Measurements from ENCODE around the gene SRD5A2.
"Not testable (repeated sequence)": the region's sequence is repeated elsewhere in the genome, so short reads cannot be mapped to it uniquely, and the experiment has no call there.

SRD5A2 gene

DNA sequence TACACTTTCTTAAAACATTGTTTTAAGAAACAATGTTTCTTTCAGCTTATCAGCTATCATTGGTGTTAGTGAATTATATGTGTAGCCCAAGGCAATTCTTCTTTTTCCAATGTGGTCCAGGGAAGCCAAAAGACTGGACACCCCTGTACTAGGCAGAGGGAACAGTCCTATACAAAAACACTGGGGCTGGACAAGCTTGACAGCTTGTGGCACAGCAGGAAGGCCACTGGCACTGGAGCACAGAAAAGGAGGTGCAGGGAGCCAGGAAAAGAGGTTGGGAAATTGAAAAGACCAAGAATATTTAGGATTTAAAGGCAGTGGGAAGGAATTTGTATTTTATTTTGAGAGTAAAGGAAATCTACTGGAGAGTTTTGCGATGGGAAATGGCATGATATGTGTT lies 47.7 kb downstream of the SRD5A2 start:
- DNase-seq (ENCODE audit: low spot score), result no peak

DNA sequence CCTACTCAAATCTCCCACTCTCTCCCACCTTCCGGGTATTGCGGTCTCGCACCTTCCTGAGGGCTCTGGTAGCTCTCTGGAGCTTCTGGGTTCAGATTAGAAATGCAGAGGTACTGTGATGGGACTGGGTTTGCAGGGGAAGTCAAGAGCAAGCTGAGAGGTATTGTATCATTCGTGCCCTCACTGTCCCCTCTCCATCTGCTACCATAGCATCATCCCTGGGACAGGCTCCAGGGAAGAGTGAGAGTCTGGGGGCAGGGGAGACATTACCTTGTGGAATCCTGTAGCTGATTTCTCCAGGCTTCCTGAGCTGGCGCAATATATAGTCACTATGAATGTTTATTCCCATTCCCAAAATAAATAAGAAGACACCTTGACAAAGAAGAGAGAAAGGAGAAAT lies 49.6 kb downstream of the SRD5A2 start:
- no peak for DNase-seq (ENCODE audit: low spot score)

DNA sequence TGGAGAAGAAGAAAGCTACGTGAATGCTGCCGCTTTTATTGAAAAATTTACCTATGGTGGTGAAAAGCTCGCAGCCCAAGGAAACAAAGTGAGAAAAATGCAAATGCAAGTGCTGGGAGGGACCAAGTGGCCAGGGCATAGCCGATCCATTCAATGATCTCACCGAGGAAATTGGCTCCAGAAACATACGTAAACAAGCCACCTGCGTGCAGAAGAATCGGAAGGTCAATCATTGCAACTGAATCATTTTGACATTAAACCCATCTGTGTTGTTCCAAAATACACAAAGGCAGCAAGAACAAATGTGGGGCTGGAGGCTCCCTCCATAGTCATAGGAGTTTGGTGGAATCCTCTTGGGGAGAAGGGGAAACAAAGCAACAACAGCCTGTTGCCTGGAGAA lies 51.5 kb downstream of the SRD5A2 start:
- DNase-seq (ENCODE audit: low spot score), result no peak

DNA sequence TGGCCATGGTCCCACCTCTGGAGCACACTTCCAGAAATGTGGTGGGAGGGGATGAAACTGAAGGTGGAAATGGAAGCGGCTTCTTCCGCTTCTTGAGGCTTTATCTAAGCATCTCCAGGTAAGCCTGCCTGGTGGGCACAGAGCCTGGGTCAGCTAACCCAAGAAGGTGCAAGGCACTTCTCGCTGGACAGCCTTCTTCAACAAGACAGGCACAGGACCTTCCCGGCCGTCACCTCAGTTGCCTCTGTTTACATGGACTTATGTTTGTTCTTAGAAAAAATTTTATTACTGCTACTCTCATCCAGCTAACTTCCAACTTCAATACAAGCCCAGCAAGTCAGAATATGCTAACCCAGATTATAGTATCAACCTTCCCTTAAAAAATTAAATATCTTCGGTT lies 51.9 kb downstream of the SRD5A2 start:
- no peak for DNase-seq (ENCODE audit: low spot score)

DNA sequence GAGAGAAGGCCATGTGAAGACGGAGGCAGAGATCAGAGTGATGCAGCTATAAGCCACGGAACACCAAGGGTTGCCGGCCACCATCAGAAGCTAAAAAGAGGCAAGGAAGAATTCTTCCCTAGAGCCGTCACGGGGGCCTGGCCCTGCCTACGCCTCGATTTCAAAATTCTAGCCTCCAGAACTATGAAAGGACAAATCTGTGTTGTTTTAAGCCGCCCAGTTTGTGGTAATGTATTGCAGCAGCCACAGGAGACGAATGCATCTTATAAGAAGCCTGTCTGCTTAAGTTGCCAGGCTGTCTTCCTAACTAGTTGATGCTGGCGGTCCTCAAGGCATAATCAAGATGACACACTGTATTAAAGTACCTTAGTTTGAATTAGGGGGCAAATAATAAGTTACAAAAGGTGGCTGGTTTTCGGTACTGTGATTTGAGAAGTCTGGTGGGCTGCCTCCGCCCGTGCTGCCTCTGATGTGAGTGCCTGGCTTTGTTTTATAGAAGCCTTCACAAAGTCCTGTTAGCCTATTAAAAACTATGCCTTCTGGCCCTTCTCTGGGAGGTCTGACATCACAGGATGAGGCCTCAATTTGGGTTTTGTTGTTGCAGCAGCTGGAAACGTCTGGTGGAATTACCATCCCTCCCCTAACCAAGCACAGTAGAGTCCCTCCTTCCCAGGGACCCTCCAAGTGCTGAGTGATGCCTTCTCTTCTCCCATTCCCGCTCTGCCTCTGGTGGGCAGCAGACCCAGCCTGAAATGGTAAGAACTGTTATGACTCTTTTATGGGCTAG lies 53.6 kb downstream of the SRD5A2 start:
- no peak for DNase-seq (ENCODE audit: low spot score)

DNA sequence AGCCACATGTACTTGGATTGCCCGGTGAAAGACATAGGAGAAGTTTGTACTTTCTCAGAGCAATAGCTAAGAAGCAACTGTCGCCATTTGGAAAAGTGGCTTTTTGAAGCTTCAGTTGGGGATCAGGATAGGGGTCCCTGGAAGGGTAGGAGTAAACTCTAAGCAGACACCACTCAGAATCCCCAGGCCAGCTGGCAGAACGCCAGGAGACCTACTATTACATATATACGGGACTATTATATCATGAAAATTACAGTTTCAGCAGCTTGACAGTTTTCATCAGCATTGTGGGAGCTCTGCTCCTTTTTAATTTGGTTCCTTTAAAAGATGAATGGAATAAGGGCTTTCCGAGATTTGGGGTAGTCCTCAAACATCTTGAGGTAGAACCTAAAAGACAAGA lies 54.9 kb downstream of the SRD5A2 start:
- DNase-seq (ENCODE audit: low spot score), result no peak

DNA sequence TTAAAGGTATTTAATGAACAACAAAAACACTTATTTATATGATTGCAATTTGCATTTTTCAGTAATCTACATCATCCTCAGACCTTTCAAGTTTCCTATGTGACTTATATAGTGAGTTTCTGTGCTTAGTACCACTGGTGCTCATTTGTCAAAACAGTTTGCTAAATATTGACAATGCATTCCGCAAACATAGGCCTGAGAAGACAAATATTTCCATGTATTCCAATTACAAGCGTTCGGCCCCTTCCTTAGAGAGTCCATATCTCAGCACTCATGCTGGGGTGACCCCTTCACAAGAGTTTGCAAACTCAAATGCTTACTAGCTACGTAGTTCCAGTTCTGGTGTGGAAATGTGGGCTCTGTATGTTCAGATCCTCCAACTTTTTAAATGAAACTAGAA lies 56.1 kb downstream of the SRD5A2 start:
- no peak for DNase-seq (ENCODE audit: low spot score)

DNA sequence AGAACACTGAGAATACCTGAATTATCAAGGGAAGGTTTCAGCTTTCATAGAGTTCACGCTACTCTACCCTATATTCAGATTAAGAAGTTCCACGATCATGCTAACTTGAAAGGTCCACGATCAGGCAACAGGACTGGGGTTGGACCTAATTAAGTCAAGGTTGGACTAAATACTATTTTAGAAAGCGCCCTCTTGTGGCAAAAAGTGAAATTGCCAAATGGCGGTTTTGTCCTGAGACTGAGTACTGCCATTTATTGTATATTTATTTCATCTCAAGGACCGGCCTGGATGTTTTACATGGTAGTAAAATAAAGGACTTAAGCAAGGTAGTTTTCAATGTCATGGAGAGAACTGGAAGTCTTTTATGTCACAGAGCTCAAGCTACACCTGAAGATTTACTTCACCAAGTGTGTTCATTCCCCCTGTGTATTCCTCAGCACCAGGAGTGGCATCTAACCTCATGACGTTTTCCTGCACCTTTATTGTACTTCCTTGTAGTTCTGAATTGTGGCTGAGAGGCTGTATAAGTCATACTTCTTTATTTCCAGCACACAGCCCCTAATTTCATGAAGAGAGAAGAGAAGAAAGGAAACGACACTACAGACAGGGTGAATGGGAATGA lies 56.8 kb downstream of the SRD5A2 start:
- DNase-seq (ENCODE audit: low spot score), result peak; percentile 53

DNA sequence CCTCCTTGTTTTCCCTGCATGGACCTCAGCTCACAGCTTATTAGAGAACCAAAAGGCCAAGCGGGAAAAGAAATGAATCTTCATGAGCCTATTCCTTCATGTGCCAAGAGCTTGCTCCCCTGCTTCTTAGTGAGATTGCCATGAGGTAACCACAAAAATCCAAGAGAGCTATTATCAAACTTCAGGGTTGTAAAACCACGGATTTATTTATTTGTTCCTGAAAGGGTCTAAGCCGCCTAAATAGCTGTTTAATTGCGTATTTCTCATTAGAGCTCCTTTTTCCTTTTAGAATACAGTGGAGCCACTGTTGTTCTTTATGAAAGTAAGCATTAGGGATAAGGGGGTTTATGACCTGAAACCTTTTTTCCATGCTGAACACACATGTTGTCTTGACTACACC lies 58.0 kb downstream of the SRD5A2 start:
- DNase-seq (ENCODE audit: low spot score), result no peak

DNA sequence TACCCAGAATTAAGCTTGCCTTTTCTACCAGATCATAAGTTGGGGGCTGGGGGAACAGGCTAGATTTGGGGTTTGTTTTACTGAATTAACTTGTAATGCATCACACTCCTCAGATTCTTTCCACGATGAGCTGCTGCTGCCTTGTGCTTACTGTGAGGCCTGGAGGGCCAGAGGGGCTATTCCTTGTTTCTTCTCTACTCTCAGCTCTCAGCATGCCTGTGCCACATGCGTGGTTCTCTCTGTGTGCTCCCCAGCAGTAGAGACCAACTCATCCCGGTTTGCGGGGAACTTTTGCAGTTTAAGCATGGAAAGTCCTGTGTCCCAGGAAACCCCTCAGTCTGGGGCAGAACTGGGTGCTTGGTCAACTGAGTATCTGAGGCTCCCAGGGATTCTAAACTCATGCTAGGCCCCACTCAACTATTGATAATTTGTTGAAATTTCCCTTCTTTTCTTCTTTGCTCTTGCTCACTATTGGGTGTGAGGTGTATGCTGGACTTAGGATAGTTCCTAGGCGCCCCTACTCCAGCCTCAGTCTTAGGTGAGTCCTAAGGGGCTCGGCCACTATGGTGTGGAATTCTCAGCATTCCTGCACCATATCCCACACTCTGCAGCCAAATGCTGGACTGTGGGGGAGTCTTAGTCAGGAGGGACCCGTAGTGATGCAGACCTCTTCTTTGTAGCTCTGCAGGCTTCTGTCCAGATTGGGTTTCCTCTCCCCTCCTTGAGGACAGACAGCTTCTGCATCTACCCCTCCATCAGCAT lies 63.1 kb downstream of the SRD5A2 start:
- no peak for DNase-seq (ENCODE audit: low spot score)

DNA sequence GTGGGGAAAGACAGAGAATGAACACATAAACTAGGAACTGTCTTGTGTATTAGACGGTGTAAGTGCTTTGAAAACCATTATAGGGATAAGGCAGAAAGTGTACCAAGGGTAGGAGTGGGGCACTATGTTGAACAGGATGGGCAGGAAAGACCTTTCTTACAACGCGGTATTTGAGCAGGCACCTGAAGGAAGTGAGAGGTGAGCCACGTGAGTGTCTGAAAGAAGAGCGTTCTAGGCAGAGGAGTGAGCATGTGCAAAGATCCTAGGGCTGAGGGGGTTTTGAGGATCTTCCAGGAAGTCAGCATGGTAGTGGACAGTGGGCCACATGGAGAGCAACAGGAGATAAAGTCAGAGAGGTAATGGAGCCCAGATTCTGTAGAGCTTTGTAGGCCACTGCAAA lies 65.2 kb downstream of the SRD5A2 start:
- no peak for DNase-seq (ENCODE audit: low spot score)

DNA sequence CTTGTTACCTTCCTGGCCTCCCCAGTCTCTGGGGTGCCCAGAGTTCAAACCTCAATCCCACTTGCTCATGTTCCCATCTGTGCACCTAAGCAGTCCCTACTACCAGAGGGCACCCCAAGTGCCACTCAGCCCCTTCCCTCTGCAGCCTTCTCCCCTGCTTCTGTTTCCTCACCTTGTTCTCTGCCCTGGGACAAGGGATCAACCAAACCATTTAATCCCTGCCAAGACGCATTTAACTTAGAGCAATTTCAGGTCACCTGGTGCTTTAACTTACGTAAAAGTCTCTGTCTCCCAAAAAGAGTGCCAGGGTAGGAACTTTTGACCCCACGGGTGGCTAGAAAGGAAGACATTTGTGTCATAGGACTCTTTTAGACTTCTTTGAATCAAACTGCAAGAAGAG lies 67.2 kb downstream of the SRD5A2 start:
- no peak for DNase-seq (ENCODE audit: low spot score)

DNA sequence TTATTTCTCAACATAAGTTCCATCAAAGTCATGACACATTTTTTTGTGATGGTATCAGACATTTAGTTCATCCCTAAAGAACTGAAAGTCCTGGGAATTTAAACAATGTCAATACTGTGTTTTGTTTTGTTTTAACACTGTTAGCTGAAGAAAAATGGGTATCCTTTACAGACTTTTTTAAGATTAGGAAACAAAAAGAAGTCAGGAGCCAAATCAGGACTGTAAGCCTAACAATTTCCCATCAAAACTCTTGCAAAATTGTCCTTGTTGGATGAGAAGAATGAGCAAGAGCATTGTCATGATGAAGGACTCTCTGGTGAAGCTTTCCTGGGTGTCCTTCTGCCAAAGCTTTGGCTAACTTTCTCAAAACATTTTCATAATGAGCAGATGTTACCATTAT lies 69.4 kb downstream of the SRD5A2 start:
- DNase-seq (ENCODE audit: low spot score), result no peak

DNA sequence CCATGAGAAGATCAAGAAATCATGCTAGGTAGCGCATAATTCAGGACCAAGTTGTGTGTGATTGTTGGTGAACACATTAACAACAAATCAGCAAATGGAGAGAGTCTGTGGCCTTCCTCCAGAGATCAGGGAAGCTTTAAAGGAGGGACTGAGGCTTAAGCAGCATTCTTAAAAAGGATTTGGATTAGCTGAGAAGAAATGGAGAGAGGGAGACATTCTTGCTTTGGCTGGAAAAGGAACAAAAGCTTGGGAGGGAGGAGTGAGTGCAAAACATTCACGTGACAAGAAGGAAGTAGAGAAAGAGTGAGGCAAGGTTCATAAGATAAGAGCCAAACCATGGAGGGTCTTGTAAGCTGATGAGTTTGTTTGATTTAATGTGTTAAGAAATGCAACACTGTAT lies 75.6 kb downstream of the SRD5A2 start:
- DNase-seq (ENCODE audit: low spot score), result no peak

DNA sequence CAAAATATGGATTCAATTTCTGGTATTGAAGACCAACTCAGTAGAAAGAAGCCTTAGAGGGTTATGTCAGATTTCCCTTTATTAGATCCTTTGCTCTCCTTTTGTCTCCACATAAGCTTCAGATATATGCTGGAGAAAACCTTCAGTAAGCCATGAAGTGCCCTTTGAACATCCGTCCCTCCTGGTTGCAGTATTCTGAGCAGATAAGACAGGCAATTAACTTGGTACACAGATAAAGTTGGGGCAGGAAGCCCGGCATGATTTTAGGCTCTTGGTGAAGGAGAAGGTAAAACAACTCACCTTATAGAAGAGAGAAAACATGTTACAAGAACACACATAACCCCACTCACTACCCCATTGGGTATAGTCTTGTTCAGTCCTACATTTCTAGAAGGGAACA lies 76.4 kb downstream of the SRD5A2 start:
- DNase-seq (ENCODE audit: low spot score), result no peak

DNA sequence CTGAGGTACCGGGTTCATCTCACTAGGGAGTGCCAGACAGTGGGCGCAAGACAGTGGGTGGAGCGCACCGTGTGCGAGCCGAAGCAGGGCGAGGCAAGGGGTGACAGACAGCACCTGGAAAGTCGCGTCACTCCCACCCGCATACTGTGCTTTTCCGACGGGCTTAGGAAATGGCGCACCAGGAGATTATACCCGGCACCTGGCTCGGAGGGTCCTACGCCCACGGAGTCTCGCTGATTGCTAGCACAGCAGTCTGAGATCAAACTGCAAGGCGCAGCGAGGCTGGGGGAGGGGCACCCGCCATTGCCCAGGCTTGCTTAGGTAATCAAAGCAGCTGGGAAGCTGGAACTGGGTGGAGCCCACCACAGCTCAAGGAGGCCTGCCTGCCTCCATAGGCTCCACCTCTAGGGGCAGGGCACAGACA lies 84.3 kb downstream of the SRD5A2 start:
- DNase-seq (ENCODE audit: low spot score), result peak; percentile 41

DNA sequence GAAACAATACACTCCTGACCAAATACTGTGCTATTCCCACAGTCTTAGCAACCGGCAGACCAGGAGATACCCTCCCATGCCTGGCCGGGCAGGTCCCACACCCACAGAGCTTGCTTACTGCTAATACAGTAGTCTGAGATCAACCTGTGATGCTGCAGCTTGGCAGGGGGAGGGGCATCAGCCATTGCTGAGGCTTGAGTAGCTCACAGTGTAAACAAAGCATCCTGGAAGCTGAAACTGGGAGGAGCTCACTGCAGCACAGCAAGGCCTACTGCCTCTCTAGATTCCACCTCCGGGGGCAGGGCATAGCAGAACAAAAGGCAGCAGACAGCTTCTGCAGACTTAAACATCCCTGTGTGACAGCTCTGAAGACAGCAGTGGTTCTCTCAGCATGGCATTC lies 91.4 kb downstream of the SRD5A2 start:
- DNase-seq (ENCODE audit: low spot score), result not testable (repeated sequence)

DNA sequence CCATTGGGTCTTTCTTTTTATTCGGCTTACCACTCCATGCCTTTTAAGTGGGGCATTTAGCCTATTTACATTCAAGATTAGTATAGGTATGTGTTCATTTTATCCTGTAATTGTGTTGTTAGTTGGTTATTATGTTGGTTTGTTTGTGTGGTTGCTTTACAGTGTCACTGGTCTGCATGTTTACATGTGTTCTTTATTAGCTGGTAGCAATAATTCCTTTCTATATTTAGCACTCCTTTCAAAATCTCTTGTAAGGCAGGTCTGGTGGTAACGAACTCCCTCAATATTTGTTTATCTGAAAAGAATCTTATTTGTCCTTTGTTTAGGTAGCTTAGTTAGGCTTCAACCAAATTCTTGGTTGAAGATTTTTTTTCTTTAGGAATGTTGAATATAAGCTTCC lies 97.5 kb downstream of the SRD5A2 start:
- no peak for DNase-seq (ENCODE audit: low spot score)

DNA sequence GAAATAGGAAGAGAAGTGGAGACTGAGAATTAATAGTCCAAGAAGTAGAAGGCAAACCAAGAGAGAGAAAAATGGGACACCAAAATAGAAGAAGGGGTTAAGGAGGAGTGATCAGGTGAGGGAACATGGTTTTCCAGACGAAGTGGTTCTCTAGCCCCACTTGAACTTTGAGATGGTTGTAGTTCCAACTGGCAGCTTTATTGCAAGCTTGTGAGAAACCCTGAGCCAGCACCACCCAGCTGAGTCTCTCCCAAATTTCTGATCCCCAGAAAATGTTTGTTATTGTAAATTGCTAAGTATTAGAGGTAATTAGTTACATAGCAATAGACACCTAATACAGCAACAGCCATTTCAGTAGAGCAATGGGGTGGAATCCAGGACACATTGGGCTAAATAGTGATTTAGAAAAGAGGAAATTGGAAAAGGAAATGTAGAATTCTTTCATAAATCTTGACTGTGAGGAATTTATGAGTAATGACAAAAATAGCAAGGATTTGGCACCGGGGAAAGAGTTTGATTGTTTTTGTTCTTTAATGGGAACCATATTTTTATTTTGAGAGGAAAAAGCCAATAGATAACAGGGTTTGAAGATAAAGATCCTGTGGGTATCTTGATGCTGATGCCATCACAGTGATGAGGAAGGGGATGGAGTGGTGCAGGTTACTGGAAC lies 104.1 kb downstream of the SRD5A2 start:
- DNase-seq (ENCODE audit: low spot score), result no peak

DNA sequence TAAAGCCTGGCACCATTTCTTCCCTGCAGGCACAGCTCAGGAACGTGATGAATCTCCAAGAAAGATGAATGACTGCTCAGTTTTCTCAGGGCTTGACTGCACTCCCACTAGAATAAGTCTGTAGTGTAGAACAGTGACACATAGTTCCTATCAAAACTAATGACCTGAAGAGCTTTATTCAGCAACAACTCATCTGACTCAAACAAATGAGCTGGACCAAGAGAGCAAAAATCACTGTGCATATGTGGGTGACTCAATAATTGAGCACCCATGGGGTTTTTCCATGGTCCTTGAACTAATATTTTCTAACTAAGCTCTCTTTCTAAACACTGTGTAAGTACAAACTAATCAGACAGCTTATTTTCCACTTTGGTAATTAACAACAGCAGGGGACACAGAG lies 105.0 kb downstream of the SRD5A2 start:
- DNase-seq (ENCODE audit: low spot score), result no peak

DNA sequence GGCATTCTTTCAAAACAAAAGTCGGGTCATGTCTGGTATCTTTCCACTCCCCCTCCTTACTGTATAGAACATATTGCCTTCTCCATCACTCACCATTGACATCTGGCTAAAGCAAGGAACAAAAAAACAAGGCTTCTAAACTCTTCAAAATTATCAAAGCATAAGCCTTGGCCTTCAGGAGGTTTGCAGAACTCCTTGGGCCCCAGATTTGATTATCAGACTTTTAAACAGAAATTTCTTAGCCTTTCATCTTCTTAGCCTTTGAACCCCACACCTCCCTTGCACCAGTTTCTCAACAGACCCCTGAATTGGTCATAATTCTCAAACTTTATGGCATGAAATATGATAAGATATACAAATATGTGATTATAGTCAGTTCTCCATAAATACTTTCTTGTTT lies 106.4 kb downstream of the SRD5A2 start:
- no peak for DNase-seq (ENCODE audit: low spot score)
